Glomerular visceral epithelial cell (primary cell): ENCODE results near the gene ARHGEF40.
A peak's percentile ranks its signal among the peaks of the same experiment; 100 is the strongest.

ENCODE experiments used
- DNase-seq: peaks from one replicate; pipeline ENCODE4 v3.0.0-alpha.2; 2016; ENCODE audit errors: extremely low spot score

ARHGEF40 gene

DNA sequence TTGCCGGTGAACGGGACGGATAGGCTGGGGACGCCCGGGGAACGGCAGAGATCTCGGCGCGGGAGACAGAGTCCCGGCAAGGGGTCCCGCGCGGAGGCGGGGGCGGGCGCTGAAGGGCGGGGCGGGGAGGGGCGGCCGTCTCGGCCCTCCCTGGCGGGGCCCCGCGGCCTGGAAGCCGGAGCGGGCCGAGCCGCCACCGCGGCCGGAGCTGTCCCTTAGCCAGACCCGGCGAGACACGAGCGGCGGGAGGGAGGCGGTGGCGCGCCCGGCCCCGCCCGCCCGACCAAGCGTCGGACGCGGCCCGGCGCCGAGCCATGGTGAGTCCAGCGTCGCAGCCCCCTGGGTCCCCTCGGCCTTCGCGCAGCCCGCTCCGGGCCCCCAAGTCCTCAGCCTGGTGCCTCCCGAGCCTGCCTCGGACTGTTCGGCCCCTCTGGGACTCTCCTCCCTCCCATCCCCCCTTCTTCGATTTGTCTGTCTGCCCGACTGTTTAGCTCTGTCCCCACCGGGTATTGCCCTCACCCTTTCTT is at the start of gene ARHGEF40:
Gene ARHGEF40, plus strand, starts transcription at position 222 of the 527 bp plus-strand sequence. Its CDS starts 93 bp downstream, at position 315.
- DNase-seq: peak; percentile 68

DNA sequence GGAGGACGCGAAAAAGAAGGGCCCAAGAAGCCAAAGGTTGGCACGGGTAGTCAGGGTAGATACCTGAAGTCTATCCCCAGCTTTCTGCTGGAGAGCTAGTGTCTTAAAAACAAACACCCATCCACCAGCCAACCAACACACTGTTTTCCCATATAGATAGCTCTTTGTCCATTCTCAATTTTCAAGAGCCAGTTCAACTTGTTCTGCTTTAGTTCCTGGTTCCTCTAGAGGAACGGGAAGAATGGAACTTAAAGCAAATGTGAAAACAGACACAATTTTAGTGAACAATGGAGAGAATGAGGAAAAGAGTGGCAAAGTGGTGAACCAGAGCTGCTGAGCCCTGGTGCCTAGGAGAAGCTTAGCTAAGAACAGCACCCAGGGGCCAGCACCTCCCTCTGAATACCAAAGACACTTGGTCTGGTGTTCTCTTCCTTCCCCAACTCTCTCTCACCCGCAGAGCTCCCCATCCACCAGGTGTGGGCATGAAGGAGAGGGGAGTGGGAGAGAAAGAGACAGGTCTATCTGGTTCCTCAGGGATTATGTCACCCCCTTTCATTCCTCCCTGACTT is 49.0 kb upstream of the ARHGEF40 start:
- no peak for DNase-seq

DNA sequence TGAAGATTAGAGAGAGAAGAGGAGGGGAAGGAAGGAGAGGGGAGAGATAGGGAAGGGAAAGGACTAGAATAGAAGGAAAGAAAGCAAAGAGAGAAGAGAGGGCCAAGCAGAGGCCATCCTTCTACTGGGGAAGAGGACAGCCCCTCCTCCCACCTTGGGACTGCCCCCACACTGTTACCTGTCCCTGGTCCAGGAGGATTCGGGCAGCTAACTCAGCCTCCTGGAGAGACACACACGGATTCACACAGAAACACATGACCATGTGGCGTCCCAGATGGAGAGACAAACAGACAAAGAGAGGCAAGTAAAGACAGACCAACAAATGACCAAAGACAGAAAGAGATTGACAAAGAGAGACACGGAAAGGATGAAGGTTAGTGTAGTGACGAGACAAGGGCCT is 47.4 kb upstream of the ARHGEF40 start:
- DNase-seq: no peak

DNA sequence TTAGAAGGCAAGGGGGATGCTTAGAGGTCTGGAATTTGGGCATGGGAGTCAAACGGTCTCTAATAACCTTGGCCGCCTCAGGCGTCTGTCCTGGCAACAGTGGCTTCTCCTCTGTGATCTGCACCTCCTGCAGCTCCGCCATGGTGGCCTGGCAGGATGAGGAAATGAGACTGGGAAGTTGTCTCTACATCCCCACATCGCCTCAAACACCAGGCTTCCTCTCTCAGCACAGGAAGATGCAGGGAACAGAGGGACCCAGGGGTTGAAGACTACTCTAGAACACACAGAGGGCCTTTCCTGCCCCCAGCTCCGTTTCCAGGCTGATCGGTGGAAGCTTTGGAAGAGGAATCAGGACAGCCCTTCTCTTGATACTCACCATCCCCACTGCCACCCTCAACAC is 46.9 kb upstream of the ARHGEF40 start:
- DNase-seq: no peak

DNA sequence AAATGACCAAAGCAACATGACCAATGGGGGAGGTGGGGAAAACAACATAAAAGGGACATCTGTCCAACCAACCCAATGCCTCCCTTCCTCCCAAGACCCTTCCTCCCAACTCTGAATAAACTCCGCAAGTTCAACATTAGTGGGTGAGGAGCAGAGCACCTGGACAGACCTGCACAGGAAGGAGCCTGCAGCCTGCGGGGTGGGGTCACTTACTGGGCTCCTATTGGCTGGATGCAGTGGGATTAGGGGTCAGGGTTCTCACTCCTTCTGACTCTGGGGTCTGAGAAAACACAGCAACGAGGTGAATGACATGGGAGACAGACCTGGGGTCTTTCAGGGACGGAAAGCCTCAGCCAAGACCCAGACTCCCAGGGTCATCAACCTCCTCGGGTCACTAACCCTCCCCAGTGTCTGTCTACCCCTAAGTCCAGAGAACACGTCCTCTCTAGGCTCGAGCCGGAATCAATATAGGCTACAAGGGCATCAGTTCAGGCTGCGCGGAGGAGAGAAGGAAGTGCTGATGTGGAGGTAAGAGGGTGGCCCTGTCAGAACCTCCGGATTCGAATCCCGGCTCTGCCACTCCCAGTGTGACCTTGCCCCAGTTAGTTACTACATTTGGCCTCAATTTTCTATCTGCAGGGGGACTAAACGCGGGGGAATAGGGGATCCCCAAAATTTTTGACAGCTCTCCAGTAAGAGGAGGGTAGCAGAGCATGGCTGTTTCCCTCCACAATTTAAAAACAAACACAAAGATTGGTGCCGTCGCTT is 46.1 kb upstream of the ARHGEF40 start:
- DNase-seq: no peak

DNA sequence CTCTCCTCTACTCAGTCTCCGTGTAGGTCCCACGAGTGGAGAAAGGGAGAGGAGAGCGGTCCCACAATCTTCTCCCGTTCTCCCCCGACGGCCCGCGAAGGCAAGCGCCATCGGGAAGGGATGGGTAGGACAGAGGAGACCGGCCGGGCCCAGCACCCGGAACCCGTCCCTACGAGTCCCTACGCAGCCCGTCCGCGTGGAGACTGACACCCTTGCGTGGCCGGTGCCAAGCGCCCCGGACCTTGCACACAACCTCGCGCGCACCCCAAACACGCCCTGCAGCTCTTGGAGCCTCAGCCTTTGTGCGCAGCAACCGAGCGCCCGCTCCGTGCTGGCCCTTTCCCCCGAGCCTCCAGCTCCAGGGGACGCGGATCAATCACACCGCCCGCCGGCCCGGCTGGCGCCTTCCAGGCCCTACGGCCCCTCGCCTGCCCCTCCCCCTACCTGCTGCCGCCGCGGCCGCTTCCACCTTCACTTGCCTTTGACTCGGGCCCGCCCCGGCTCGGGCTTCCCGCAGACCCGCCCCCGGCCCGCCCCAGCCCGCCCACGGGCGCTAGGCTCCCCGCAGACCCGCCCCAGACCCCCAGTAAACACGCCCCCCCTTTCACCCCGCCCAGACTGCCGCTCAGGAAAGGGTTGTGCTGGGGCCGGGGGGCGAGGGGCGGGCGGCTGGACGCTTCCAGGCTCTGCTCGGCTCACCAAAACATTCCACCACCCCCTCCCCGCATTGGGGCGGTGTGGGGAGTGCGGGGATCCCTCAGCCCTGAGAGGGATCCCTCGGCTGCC is 45.3 kb upstream of the ARHGEF40 start, which contains the start of gene NDRG2:
Gene NDRG2, minus strand, starts transcription at position 477 of the 786 bp plus-strand sequence. CDS start 1,746 bp downstream, outside the sequence.
- peak; percentile 62 for DNase-seq

DNA sequence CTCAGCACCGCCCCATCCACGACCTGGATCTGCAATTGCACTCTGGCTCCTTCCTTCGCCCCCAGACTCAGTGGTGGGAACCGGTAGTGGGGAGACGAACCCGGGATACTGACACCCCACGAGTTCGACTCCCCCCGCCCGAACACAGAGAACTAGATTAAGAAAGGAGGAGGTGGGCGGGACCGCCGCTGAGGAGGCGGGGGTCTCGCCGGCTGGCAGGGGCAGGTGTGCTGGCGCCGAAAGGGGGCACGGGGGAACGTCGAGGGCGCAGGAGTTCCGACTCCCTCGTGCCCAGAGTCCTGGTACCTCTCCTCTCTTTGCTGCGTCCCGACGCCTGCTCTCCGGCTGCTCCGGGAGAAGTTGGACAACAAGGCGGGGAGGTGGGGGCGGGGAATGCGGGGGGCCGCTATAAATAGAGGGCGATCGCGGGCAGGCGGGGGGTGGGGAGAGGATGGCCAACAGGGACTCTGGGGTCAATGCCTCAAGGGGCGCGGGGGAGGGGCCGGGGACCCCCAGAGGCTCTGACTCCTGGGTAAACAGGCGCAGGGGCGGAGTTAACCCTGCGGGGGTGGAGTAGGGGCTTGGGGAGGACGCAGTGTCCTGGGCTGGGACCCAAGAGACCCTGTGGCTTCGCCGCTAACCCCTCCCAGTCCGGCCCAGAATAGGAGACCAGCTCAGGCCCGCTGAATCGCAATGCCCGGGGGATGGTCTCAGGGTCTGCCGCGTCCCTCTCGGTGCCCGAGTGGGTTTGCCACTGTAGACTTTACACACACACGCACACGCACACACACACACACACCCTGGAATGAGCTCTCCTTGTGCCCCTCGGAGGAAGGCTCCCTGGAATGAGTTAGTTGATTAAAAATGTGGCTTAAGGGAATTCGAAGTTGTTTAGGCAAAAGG is 44.5 kb upstream of the ARHGEF40 start:
- no peak for DNase-seq

DNA sequence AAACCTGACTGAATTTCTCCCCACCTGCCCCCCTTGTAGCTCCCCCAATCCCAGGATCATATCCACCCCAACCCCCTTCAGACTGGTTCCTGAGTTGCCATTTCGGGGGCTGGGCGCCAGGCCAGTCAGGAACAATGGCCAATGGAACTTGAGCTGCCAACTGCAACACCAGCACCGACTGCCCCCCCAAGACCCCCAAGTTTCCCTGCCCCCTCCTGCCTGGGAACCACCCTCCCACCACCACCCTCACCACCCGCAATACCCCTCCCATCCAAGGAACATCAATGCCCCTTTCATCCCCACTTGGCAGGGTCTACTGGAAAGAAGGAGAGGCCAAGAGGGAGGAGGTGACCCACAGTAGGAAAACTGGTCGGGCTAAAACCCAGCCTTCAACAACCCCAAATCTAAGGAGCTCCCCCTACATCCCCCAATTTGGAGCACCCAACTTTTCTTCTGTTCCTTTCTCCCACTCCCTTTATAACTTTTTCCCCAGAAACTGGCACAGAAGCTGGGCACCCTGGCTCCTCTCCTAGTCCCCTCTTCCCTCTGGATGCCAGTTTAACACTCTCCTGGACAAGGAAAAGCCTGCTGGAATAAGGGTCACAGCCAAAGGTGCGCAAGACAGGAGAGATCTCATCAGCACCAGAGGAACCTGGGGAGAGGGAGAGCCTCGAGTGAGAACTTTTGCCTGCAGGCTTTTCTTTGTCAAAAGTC is 43.7 kb upstream of the ARHGEF40 start:
- no peak for DNase-seq

DNA sequence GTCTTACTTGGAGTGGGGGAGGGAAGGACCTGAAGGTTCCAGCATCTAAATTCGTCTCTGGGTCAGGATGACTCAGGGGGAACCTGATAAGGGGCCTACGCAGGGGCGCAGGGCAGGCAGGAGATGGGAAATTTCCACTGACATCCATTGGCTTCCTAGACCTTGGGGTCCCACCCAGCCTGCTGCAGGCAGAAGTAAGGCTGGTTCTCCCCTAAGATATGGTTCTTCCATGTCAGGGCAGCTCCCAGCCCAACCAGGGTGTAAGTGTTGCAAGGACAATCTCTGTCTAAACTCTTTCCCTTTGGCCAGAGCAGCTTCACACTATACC is 43.2 kb upstream of the ARHGEF40 start:
- no peak for DNase-seq

DNA sequence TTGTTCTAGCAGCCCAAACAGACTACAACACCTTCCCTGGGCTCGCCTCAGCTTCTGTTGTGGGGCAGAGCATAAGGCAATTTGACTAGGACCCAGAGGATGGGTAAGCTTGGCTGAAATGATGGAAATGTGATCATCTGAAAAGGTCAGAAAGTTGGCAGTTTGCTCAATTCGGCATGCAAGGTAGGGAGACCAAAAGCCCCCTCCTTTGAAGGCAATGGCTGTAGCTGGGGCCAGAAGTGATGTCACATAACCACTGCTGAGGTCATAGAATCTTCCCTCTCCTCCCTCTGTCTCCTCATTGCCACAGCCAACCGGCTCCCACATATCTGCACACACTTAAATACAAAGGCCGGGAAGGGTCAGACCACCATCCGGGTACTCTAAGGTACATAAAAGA is 40.2 kb upstream of the ARHGEF40 start, which contains the start of gene TPPP2:
Gene TPPP2, plus strand, starts transcription at position 301 of the 400 bp plus-strand sequence. CDS start 365 bp downstream, outside the sequence.
- no peak for DNase-seq

DNA sequence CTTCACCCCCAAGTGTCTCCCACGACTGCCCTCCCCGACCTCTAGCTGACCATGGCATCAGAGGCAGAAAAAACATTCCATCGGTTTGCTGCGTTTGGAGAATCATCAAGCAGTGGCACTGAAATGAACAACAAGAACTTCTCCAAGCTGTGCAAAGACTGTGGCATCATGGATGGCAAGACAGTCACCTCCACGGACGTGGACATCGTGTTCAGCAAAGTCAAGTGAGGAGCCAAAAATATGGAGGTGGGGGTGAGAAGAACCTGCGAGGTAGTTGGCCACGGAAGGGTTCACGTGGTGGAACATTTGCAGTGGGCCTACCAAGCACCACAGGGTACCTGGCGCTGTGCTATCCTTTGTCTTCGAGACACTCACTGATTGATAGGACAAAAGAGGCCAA is 39.6 kb upstream of the ARHGEF40 start:
- no peak for DNase-seq

DNA sequence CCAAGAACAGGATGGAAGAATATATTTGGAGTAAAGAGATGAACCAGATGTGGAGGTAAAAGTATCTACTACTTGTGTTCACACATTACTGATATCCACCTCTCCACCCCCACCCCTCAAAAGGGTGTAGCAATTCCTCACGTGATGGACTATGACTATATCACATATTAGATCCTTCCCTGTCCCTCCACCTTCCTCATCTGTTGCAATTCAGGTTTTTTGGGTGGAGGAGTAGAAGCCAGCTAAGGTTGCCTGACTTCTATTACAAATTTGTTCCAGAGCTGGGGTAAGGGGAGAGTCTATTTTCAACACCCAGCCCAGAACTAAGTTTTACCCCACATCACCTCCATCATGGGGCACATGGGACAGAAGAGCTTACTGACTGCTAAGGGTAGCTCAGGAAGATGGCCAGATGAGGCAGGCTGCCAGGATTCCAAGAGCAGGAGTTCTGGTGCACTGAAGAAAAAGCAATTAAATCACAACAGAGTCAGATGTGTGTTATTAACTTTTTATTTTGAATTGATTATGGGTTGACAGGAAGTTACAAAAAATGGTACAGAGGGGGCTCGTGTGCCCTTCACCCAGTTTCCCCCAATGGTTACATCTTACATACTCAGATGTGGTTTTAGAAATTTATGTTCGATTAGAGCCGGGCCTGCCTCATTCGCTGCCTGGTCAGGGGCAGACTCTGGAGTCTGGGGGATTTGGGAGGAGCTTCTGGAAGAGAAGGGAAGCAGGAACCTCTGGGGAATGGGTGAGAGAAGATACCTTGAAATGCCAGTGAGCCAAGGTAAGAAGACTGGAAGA is 37.6 kb upstream of the ARHGEF40 start:
- DNase-seq: no peak

DNA sequence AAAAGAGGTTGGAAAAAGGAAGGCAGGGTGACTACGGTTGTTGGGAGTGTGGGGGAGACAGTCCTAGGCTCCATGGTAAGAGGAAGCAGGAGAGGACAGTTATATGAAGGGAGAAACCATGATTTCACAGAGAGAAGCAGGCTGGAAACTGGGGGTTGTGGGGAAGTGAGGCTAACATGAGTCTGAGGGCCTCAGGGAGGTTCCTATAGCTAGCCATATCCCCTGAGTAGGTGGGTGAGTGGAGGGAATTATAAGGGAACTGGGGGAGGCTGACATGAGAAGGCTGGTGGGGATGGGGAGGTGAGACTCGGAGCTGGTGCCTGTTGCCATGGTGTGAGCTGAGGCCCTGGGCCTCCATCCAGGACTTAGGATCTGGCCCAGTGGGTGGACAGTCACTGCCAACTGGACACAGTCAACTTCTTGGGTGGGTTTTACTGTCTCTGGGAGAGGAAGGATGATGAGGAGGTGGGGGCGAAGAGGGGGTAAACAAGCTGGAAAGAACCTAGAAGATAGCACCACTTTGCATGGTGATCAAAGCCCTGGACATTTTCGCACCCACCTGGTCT is 36.9 kb upstream of the ARHGEF40 start:
- DNase-seq: no peak

DNA sequence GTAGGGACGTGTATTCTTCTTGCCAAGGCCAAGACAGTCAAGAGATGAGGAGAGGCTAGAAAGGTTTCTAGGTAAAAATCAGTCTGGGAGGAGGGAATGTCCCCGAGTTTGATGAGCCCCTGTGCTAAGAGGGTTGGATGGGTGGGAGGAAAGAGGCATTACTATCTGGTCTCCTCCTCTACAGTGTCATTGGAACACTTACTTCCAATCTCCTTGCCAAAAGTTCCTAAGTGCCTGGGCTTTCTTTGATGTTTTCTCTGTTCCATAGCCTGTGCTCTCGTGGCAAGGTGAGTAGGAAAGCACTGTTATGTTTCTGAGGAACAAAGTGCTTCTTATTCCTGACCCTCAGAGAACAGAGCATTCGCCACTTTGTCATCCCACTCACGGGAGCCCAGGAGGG is 35.4 kb upstream of the ARHGEF40 start, which contains the start of gene RNASE13:
Gene RNASE13, minus strand, starts transcription at position 101 of the 400 bp plus-strand sequence. CDS start 519 bp downstream, outside the sequence.
- no peak for DNase-seq

DNA sequence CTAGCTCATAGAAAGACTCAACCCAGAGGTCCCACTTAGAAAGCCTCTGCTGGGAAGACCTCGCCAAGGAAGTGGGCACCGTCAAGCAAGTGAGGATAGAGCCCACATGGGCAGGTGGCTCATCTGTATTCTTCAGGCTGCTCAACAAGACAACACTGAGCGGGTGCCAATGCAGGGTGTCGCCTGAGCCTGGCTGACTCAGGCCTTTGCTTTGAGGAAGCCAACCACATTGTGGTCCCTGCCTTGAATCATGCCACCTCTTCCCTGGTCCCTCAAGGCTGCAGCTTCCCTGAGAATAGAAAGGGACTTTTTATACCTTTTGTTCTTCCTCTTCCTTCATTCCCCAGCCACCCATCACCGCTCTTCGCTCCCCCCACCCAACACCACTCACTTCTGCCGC is 33.4 kb upstream of the ARHGEF40 start:
- no peak for DNase-seq

DNA sequence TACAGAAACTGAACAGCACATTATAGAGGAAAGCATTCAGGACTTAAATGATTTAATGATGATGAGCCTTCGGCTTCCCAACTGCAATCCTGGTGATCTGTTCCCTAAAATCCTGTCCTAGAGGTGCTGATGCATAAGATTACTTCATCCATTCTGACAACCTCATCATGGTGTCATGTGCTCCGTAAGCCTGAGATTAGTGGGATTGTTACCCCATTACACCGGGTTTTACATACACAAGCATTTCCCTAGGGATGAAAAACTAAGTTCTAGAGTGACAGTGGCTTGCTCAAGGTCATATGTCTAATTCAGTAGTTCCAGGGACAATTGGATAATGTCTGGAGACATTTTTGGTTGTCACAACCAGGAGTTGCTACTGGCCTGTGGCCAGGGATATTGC is 32.9 kb upstream of the ARHGEF40 start:
- DNase-seq: no peak

DNA sequence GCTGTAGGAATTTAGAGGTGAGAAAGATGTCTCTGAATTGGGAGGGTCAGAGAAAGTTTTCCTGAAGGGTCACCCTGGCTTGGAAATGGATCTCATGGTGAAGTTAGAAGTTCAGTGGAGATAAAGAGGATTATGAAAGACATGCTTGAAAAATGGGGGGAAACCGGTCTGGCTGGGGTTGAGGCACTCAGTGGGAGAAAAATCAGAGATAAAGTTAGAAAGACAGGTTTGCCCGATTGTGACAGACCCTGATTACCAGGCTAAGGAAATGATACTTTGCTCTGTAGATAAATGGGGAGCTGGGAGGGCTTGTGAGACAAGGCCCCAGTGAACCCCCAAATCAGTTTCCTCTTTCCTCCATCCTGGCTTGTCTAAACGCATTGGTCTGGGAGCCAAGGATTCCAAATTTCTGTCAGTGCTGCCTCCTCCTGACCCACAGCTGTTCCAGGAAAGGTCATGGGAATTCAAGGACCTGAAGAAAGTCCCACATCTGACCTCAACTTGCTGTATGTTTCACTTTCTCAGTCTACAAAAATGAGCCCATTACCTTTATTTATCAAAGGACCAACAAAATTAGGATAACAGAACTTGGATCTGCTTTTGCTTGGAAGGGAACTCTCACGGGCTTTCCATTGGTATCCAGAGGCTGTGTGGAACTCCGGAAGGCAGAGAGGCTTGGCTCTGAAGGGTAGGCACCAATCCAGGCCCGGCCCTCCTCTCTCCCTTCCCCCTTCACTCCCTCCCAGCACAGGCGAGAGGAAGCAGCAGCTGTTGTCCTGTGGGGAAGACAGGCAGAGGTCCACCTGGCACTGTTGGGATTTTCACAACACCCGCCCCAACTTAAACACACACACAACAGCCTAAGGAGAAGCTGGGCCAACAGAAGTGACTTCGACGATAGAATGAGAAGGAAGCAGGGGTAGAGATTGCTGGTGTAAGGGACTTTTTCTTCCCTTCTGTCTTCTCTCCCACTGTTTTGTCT is 31.4 kb upstream of the ARHGEF40 start:
- no peak for DNase-seq
